Endothelial cell of umbilical vein (primary cell): ENCODE data around the gene CACNA2D2. TPM values are rescaled to one million over a fixed set of nuclear protein-coding genes. Genes with fewer than 3 reads are reported as not detected.

Experiments used
- BruUV-seq: library from RNA; stranded (reverse); fragments of 400-500 nt; replicated peaks from 2 replicates; lab custom pipeline; 2021; lab: Mats Ljungman, UMichigan
- CTCF ChIA-PET: fragments of 300-600, 350-600 bp; sonication (Branson Sonifier 250); formaldehyde crosslinking; loops from one replicate; lab custom pipeline; 2021; ENCODE audit warnings: antibody characterized with exemption, inconsistent platforms; lab: Charles Lee
- POLR2A ChIA-PET: fragments of 300-600, 350-600 bp; sonication (Branson Sonifier 250); formaldehyde crosslinking; loops from one replicate; lab custom pipeline; 2021; ENCODE audit warnings: antibody characterized with exemption, inconsistent platforms; lab: Charles Lee
- DNase-seq: peaks from one replicate; pipeline ENCODE4 v3.0.0-alpha.2; 2011; ENCODE audit warnings: low read depth, low spot score
- FAIRE-seq: peaks from 2 replicates; lab custom pipeline; 2011; peaks lifted over from hg19 to GRCh38; lab: Jason Lieb, UNC
- H2AFZ ChIP-seq: 2 replicates; pipeline ENCODE4 v1.6.0; 2012; ENCODE audit warnings: low read depth, low read length, control low read depth, inconsistent platforms
- H3K27ac ChIP-seq: 2 replicates; pipeline ENCODE4 v1.5.1; 2011; ENCODE audit warnings: low read depth, mild to moderate bottlenecking, control low read depth, low read length, moderate library complexity; ENCODE audit not compliant: insufficient read depth
- H3K27me3 ChIP-seq, 2 experiments: 2 replicates each; pipeline versions ENCODE4 v1.6.0 to v1.6.1; 2011; ENCODE audit warnings: low read length in 2 of 2, mixed read lengths in 1 of 2; ENCODE audit not compliant: control insufficient read depth in 2 of 2, insufficient read depth in 2 of 2
- H3K36me3 ChIP-seq, 2 experiments: 2 replicates in 1 of 2; 3 replicates in 1 of 2; pipeline ENCODE4 v1.5.1; 2011; ENCODE audit warnings: low read length in 2 of 2, mild to moderate bottlenecking in 1 of 2, moderate library complexity in 1 of 2; ENCODE audit not compliant: control insufficient read depth in 2 of 2, insufficient read depth in 2 of 2; ENCODE audit errors: extremely low read depth in 1 of 2
- H3K4me1 ChIP-seq: 3 replicates; pipeline ENCODE4 v1.5.1; 2011; ENCODE audit warnings: mild to moderate bottlenecking, low read length; ENCODE audit not compliant: control insufficient read depth, insufficient read depth; ENCODE audit errors: extremely low read depth
- H3K4me2 ChIP-seq: 2 replicates; pipeline ENCODE4 v1.6.1; 2011; ENCODE audit warnings: low read length, control low read depth, mixed read lengths; ENCODE audit not compliant: insufficient read depth
- H3K4me3 ChIP-seq, 3 experiments: fragments of 200-600 bp in 1 of 3; sonication (generic), shearing (Covaris generic) in 1 of 3; replicated peaks in 1 of 3; 2 replicates each; pipeline ENCODE4 v1.5.1; 2011 to 2016; ENCODE audit warnings: control low read depth in 3 of 3, low read length in 3 of 3, mild to moderate bottlenecking in 2 of 3, inconsistent platforms in 1 of 3, low read depth in 1 of 3, moderate library complexity in 1 of 3; ENCODE audit not compliant: insufficient read depth in 1 of 3
- H3K79me2 ChIP-seq: 2 replicates; pipeline ENCODE4 v1.6.0; 2012; ENCODE audit warnings: low read length, inconsistent platforms; ENCODE audit not compliant: control insufficient read depth, insufficient read depth
- H3K9ac ChIP-seq: replicated peaks from 2 replicates; pipeline ENCODE3; 2011; ENCODE audit warnings: low read length, control low read depth; ENCODE audit not compliant: insufficient read depth; ENCODE audit errors: extremely low read depth
- H3K9me1 ChIP-seq: replicated peaks from 3 replicates; pipeline ENCODE4 v1.6.0; 2011; ENCODE audit warnings: mild to moderate bottlenecking, low read length; ENCODE audit not compliant: control insufficient read depth, insufficient read depth; ENCODE audit errors: extremely low read depth
- H3K9me3 ChIP-seq: replicated peaks from 2 replicates; pipeline ENCODE4 v1.5.1; 2012; ENCODE audit warnings: low read length, inconsistent platforms; ENCODE audit not compliant: control insufficient read depth, insufficient read depth
- H4K20me1 ChIP-seq: replicated peaks from 2 replicates; pipeline ENCODE3; 2011; ENCODE audit warnings: mild to moderate bottlenecking, low read length; ENCODE audit not compliant: control insufficient read depth, insufficient read depth; ENCODE audit errors: extremely low read depth
- EZH2 ChIP-seq: IDR thresholded peaks from 2 replicates; pipeline ENCODE4 v1.6.1; 2012; ENCODE audit warnings: borderline replicate concordance, low read depth, mild to moderate bottlenecking, moderate library complexity, low read length, inconsistent platforms; ENCODE audit not compliant: severe bottlenecking
- FOS ChIP-seq: IDR thresholded peaks from 2 replicates; pipeline ENCODE4 v1.6.1; 2011; ENCODE audit warnings: mild to moderate bottlenecking, low read length, moderate library complexity, borderline replicate concordance; ENCODE audit not compliant: insufficient read depth
- GATA2 ChIP-seq: IDR thresholded peaks from 2 replicates; pipeline ENCODE4 v1.7.0; 2011; ENCODE audit warnings: low read depth, mild to moderate bottlenecking, moderate library complexity, mixed read lengths, low read length; ENCODE audit not compliant: insufficient read length, insufficient read depth
- JUN ChIP-seq: IDR thresholded peaks from 2 replicates; pipeline ENCODE4 v1.6.1; 2011; ENCODE audit warnings: borderline replicate concordance, low read depth; ENCODE audit not compliant: insufficient read length, insufficient read depth
- MYC ChIP-seq: IDR thresholded peaks from one replicate; pipeline ENCODE4 v1.6.1; 2011; ENCODE audit warnings: mild to moderate bottlenecking, low read depth, low read length
- POLR2A ChIP-seq: IDR thresholded peaks from 2 replicates; pipeline ENCODE4 v1.6.1; 2012; ENCODE audit warnings: low read depth, mild to moderate bottlenecking, control low read depth, low read length
- POLR2AphosphoS5 ChIP-seq: IDR thresholded peaks from 2 replicates; pipeline ENCODE4 v1.6.1; 2012; ENCODE audit warnings: low read depth, mild to moderate bottlenecking, control low read depth, low read length, moderate library complexity; ENCODE audit not compliant: insufficient read depth
- dilution Hi-C: fragments of 300-500 bp; cut with MboI; formaldehyde crosslinking; loops from one replicate; pipeline ENCODE4 v1.15.0; 2019; ENCODE audit warnings: low sequenced_read_pairs; ENCODE audit not compliant: extremely low pct_ligation_motif_present
- intact Hi-C: fragments of 100-400 bp; cut with micrococcal nuclease; formaldehyde crosslinking; loops from one replicate; pipeline ENCODE4 v1.10.0; 2022
- polyA plus RNA-seq, 4 experiments: library from polyadenylated mRNA; depleted of rRNA in 3 of 4; stranded (reverse) in 3 of 4; unstranded in 1 of 4; fragments of >200 nt; gene quantifications; 2 replicates each; pipeline versions ENCODE4 v1.2.1 to v1.2.3, GENCODE V29; 2011 to 2012; ENCODE audit warnings: missing spikeins in 1 of 4
- total RNA-seq: library from RNA; stranded (reverse); gene quantifications from 2 replicates; pipeline ENCODE4 v1.2.3, GENCODE V29; 2021
- TF ChIP-seq, protein P1 (sequence below): IDR thresholded peaks from 2 replicates; pipeline ENCODE4 v1.6.1; 2011; ENCODE audit not compliant: insufficient read depth, insufficient read length
- TF ChIP-seq, protein P2 (sequence below), 2 donors: IDR thresholded peaks; 1 replicate in 1 of 2; 2 replicates in 1 of 2; pipeline ENCODE4 v1.5.1; 2011; ENCODE audit warnings: low read length in 2 of 2, mild to moderate bottlenecking in 2 of 2, moderate library complexity in 2 of 2, control low read depth in 1 of 2, inconsistent platforms in 1 of 2, low read depth in 1 of 2; ENCODE audit not compliant: insufficient read depth in 1 of 2; ENCODE audit errors: extremely low read depth in 1 of 2

Gene CACNA2D2
- total and polyA plus RNA-seq, 2 donors (not counting 3 experiments of a cell fraction or from before 2014, with no cell fraction given): 0.15 TPM; not detected in 1

DNA sequence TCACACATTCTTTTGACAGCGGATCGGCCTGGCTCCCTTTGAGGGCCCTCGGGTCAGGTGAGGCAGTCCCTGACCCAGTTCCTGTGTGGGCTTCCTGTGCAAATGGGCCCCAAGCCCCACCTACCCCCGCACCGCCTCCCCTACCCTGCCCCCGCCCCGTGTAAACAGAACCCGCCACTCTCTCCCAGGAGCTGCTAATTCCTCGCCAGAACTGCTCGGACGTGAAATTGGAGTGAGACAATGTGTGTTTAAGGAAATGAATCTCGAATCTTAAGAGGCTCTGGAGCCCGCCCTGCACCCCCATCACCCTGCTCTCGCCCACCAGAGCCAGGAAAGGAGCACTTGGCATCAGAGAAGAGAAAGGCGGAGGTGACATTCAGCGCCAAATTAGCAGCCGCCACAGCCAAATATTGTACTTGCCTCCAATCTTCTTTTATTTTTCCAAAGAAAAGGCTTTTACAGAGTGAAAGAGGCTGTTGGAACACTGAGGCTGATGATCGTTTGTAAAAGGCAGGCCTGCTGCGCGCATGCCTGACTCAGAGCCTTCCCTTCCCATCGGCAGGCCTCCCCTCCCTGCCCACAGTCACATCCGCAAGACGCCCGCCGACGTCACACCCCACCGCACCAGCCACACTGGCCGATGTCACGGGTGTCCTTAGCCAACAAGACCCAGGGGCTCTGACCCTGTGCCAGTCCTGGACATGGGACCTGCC, 53.1 kb downstream of the CACNA2D2 start:
- no peak overlapping the region for H3K4me3 ChIP-seq
- H3K9me3 ChIP-seq: no peaks in the 10 kb centered on the region
- H3K27me3 ChIP-seq: no peaks in the 10 kb centered on the region
- H4K20me1 ChIP-seq: no peaks in the 10 kb centered on the region
- H3K4me1 ChIP-seq: no peaks in the 10 kb centered on the region
- H3K36me3 ChIP-seq: no peaks in the 10 kb centered on the region
- H3K9me1 ChIP-seq: no peaks in the 10 kb centered on the region
- no TSS peak for BruUV-seq
- FAIRE-seq (no peak), DNase-seq (peak; percentile 50)
- POLR2A ChIA-PET: no interaction called here
- H3K27ac ChIP-seq: no peak overlapping the region
- CTCF ChIA-PET: interaction anchor here (1.0 kb wide), 1 partner anchor 92 kb away, joined by 3 read pairs; no protein-coding TSS in a partner anchor
- H3K79me2 ChIP-seq: no peaks in the 10 kb centered on the region
- peak overlapping the region; percentile 43 for H3K4me2 ChIP-seq
- dilution Hi-C loops (no loop called here), intact Hi-C loops (no loop called here)
- no peak overlapping the region for H3K9ac ChIP-seq
- TF ChIP-seq, protein P1, sequence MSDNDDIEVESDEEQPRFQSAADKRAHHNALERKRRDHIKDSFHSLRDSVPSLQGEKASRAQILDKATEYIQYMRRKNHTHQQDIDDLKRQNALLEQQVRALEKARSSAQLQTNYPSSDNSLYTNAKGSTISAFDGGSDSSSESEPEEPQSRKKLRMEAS: no peak
- TF ChIP-seq GATA2: no peak
- no peak for TF ChIP-seq POLR2A
- TF ChIP-seq, protein P2, sequence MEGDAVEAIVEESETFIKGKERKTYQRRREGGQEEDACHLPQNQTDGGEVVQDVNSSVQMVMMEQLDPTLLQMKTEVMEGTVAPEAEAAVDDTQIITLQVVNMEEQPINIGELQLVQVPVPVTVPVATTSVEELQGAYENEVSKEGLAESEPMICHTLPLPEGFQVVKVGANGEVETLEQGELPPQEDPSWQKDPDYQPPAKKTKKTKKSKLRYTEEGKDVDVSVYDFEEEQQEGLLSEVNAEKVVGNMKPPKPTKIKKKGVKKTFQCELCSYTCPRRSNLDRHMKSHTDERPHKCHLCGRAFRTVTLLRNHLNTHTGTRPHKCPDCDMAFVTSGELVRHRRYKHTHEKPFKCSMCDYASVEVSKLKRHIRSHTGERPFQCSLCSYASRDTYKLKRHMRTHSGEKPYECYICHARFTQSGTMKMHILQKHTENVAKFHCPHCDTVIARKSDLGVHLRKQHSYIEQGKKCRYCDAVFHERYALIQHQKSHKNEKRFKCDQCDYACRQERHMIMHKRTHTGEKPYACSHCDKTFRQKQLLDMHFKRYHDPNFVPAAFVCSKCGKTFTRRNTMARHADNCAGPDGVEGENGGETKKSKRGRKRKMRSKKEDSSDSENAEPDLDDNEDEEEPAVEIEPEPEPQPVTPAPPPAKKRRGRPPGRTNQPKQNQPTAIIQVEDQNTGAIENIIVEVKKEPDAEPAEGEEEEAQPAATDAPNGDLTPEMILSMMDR (IDR thresholded peaks at IDR 0.05; ENCODE audit: extremely low read depth in 1 of 2, insufficient read depth in 1 of 2, low read depth in 1 of 2, low read length in 2 of 2): no peak
- TF ChIP-seq MYC: no peak
- no peak for TF ChIP-seq POLR2AphosphoS5
- no peak for TF ChIP-seq JUN
- TF ChIP-seq FOS: no peak
- no peak for TF ChIP-seq EZH2
- peak overlapping the region; percentile 67 for H2AFZ ChIP-seq
